Prostate gland (tissue), 2 donors: ENCODE measurements around the gene MRPL23.

Experiments
- POLR2A ChIP-seq: fragments of 450-650 bp; IDR thresholded peaks from one replicate; pipeline ENCODE4 v1.6.1; 2016; ENCODE audit warnings: antibody characterized with exemption, mild to moderate bottlenecking
- POLR2AphosphoS5 ChIP-seq: sonication (generic); formaldehyde crosslinking; IDR thresholded peaks from one replicate; pipeline ENCODE4 v1.6.1; 2017; ENCODE audit warnings: antibody characterized with exemption
- TF ChIP-seq, protein P1 (sequence below), 4 experiments: fragments of 200-600 bp in 2 of 4; fragments of 450-650 bp in 2 of 4; sonication (generic) in 2 of 4; IDR thresholded peaks; 1 replicate in 3 of 4; 2 replicates in 1 of 4; pipeline ENCODE4 v1.5.1; 2016 to 2019; ENCODE audit warnings: antibody characterized with exemption in 4 of 4, mild to moderate bottlenecking in 2 of 4, moderate library complexity in 2 of 4

DNA sequence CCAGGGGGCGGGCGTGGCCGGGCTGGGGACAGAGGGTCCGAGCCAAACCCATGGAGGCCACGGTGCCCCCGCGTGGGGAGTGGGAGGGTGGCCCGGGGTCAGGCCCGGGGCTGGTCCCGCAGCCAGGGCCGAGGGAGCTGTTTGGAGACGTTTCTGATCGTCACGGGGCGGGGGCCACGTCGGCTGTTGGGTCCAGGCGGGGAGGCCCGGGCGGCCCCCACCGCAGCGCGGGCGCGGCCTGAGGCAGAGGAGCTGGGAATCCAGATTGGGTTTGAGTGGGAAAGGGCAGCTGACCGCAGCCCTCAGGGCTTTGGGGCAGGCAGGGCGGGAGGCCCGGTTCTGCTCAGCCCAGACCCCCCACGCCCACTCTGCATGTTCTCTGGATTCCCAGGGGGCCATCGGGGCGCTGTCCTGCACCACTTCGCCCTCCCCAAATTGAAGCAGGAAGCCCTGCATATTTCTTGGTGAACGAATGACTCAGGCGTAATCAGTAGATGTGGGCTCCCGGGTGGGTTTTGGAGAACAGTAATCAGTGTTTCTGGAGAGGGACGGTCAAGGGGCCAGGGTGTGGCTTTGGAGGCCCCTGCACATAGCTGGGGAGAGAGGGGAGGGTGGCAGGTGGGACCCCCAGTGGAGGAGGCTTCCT, 583 bp downstream of the MRPL23 start:
- no peak for TF ChIP-seq POLR2A
- TF ChIP-seq, protein P1, sequence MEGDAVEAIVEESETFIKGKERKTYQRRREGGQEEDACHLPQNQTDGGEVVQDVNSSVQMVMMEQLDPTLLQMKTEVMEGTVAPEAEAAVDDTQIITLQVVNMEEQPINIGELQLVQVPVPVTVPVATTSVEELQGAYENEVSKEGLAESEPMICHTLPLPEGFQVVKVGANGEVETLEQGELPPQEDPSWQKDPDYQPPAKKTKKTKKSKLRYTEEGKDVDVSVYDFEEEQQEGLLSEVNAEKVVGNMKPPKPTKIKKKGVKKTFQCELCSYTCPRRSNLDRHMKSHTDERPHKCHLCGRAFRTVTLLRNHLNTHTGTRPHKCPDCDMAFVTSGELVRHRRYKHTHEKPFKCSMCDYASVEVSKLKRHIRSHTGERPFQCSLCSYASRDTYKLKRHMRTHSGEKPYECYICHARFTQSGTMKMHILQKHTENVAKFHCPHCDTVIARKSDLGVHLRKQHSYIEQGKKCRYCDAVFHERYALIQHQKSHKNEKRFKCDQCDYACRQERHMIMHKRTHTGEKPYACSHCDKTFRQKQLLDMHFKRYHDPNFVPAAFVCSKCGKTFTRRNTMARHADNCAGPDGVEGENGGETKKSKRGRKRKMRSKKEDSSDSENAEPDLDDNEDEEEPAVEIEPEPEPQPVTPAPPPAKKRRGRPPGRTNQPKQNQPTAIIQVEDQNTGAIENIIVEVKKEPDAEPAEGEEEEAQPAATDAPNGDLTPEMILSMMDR (IDR thresholded peaks at IDR 0.05), result no peak
- no peak for TF ChIP-seq POLR2AphosphoS5
